ENCODE results near the gene UBAP2.

DNA sequence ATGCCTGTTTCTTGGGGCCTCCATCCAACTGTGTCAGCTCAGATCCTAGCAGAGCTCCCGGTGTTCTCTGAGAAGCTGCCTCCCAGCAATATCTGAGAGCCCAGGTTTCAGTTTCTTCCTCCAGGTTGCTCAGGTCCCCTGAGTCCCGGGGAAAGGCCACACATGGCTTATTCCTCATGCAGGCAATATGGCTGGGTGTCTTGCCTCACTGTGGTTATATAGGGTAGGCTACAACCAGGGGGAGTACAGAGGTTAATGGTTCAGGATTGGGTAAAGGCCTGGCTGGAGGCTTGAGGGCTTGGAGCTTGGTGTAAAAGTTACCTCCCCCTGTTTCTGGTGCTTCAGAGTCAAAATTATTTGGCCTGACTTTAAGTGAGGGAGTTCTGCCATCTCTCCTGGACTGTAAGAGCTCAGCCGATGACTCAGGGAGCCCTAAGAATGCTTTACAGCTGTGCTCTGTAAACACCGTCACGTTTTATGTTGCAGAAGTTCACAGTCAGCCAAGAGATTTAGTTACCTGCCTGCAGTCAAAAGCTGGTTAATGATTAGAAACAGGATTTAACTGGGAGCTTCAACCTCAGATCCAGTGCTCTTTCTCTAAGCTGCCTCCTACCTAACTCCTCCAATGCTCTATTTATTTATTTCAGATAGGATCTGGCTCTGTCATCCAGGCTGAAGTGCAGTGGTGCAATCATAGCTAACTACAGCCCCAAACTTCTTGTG is 24.3 kb upstream of the UBAP2 start:
- TF ChIP-seq, protein P1, sequence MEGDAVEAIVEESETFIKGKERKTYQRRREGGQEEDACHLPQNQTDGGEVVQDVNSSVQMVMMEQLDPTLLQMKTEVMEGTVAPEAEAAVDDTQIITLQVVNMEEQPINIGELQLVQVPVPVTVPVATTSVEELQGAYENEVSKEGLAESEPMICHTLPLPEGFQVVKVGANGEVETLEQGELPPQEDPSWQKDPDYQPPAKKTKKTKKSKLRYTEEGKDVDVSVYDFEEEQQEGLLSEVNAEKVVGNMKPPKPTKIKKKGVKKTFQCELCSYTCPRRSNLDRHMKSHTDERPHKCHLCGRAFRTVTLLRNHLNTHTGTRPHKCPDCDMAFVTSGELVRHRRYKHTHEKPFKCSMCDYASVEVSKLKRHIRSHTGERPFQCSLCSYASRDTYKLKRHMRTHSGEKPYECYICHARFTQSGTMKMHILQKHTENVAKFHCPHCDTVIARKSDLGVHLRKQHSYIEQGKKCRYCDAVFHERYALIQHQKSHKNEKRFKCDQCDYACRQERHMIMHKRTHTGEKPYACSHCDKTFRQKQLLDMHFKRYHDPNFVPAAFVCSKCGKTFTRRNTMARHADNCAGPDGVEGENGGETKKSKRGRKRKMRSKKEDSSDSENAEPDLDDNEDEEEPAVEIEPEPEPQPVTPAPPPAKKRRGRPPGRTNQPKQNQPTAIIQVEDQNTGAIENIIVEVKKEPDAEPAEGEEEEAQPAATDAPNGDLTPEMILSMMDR (IDR thresholded peaks at IDR 0.05) = no peak
- TF ChIP-seq POLR2A (IDR thresholded peaks at IDR 0.05; ENCODE audit: low read depth) (no peak), EP300 (IDR thresholded peaks at IDR 0.05) (no peak), POLR2AphosphoS5 (IDR thresholded peaks at IDR 0.05) (peak; percentile 32 to 35)

Measured in esophagus muscularis mucosa (tissue), 4 donors.